TTC549 (cell line): ENCODE data around the gene DAZAP2.
"Not testable (repeated sequence)": the region's sequence is repeated elsewhere in the genome, so short reads cannot be mapped to it uniquely, and the experiment has no call there.

Experiments used
- FAIRE-seq: peaks from 2 replicates; lab custom pipeline; 2012; peaks lifted over from hg19 to GRCh38; lab: Jason Lieb, UNC

The DAZAP2 gene

GRCh38 chr12:51217133-51217967 lies 21.3 kb upstream of the DAZAP2 start:
- FAIRE-seq, result no peak

- no peak for FAIRE-seq
Measured at GRCh38 chr12:51217968-51218606, 20.5 kb upstream of the DAZAP2 start, which contains the start of gene POU6F1. Gene POU6F1 (minus strand): TSS chr12:51218062. CDS start chr12:51206836, 11,226 bp downstream.

- FAIRE-seq, result no peak
Measured at GRCh38 chr12:51218607-51219161, 19.9 kb upstream of the DAZAP2 start.

GRCh38 chr12:51219322-51219721 lies 19.3 kb upstream of the DAZAP2 start:
- FAIRE-seq, result no peak

- not testable (repeated sequence) for FAIRE-seq
Measured at GRCh38 chr12:51219857-51220256, 18.8 kb upstream of the DAZAP2 start.

GRCh38 chr12:51222461-51222860 lies 16.2 kb upstream of the DAZAP2 start:
- no peak for FAIRE-seq

- FAIRE-seq, result no peak
Measured at GRCh38 chr12:51224625-51225024, 14.0 kb upstream of the DAZAP2 start.

GRCh38 chr12:51225234-51225633 lies 13.4 kb upstream of the DAZAP2 start:
- FAIRE-seq, result no peak

- no peak for FAIRE-seq
Measured at GRCh38 chr12:51225771-51226170, 12.9 kb upstream of the DAZAP2 start.

- not testable (repeated sequence) for FAIRE-seq
Measured at GRCh38 chr12:51227112-51227511, 11.5 kb upstream of the DAZAP2 start.

- FAIRE-seq, result no peak
Measured at GRCh38 chr12:51227962-51228361, 10.7 kb upstream of the DAZAP2 start.

- FAIRE-seq, result no peak
Measured at GRCh38 chr12:51229116-51229809, 9.4 kb upstream of the DAZAP2 start.

GRCh38 chr12:51232642-51233041 lies 6.0 kb upstream of the DAZAP2 start:
- no peak for FAIRE-seq

GRCh38 chr12:51234530-51234929 lies 4.1 kb upstream of the DAZAP2 start:
- no peak for FAIRE-seq

GRCh38 chr12:51238037-51238509 lies 553 bp upstream of the DAZAP2 start:
- no peak for FAIRE-seq

- no peak for FAIRE-seq
Measured at GRCh38 chr12:51240971-51241370, 2.3 kb downstream of the DAZAP2 start.

- no peak for FAIRE-seq
Measured at GRCh38 chr12:51242120-51242519, 3.5 kb downstream of the DAZAP2 start.

GRCh38 chr12:51242876-51243275 lies 4.2 kb downstream of the DAZAP2 start:
- no peak for FAIRE-seq

- FAIRE-seq, result no peak
Measured at GRCh38 chr12:51244269-51244668, 5.6 kb downstream of the DAZAP2 start.

GRCh38 chr12:51245476-51246253 lies 7.0 kb downstream of the DAZAP2 start:
- FAIRE-seq, result no peak

GRCh38 chr12:51246254-51246853 lies 7.7 kb downstream of the DAZAP2 start:
- FAIRE-seq, result no peak
